ENCODE results near the gene MTG2. TPM values are rescaled to one million over a fixed set of nuclear protein-coding genes. Genes with fewer than 3 reads are reported as not detected.

The MTG2 gene
- total and polyA plus RNA-seq, 2 of the 13 experiments (the other 11 are each of a cell fraction or from before 2014, with no cell fraction given) = 20.4 to 37.8 TPM

DNA sequence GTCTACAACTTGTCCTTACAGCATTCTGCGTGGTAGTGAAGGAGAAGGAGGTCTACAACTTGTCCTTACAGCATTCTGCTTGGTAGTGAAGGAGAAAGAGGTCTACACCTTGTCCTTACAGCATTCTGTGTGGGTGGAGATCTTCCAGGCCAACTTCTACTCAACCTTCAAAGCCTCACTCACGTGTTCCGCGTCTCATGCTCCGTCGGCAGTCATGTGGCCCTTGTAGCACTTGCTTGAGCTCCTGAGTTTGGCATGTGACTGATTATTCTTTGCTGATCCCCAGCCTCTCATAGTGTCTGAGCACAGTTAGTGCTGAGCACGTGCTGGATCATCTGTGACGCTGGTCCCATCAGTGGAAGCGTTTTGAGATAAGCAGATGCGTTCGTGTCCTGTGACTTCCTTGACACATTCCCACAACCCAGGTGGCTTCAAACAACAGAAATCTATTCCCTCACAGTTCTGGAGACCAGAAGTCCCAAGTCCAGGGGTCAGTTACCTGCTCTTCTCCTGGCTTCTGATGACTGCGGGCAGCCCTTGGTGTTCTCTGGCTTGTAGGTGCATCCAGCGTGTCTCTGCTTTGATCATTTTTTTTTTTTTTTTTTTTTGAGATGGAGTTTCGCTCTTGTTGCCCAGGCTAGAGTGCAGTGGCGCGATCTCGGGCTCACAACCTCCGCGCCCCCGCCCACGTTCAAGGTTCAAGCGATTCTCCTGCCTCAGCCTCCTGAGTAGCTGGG lies 36.6 kb upstream of the MTG2 start (continued):
- TF ChIP-seq ZNF839 (CRISPR knock-in tag; IDR thresholded peaks at IDR 0.05; ENCODE audit: borderline replicate concordance) (no peak), ZEB1 (IDR thresholded peaks at IDR 0.05; ENCODE audit: insufficient replicate concordance, low read depth) (peak; percentile 97), MYPOP (CRISPR knock-in tag; IDR thresholded peaks at IDR 0.05) (no peak), ZNF382 (CRISPR knock-in tag; IDR thresholded peaks at IDR 0.05; ENCODE audit: borderline replicate concordance) (no peak), ISL2 (CRISPR knock-in tag; IDR thresholded peaks at IDR 0.05) (no peak), ATF3 (CRISPR knock-in tag; IDR thresholded peaks at IDR 0.05) (no peak), JUN (CRISPR knock-in tag; IDR thresholded peaks at IDR 0.05) (0 out of 2 replicates have a peak, but pooled peaks have one; percentile 34), HOXA7 (CRISPR knock-in tag; IDR thresholded peaks at IDR 0.05) (no peak), ZNF24 (IDR thresholded peaks at IDR 0.05) (no peak), USF2 (IDR thresholded peaks at IDR 0.05; ENCODE audit: low read depth, low read length) (peak; percentile 89), USF2 (CRISPR knock-in tag; IDR thresholded peaks at IDR 0.05; ENCODE audit: borderline replicate concordance) (peak; percentile 74; the same call in 1 of the 2 replicates), FOXO4 (CRISPR knock-in tag; conservative IDR thresholded peaks at IDR 0.05) (no peak), ADNP (CRISPR knock-in tag; IDR thresholded peaks at IDR 0.05) (no peak)
- TF ChIP-seq, protein P1, sequence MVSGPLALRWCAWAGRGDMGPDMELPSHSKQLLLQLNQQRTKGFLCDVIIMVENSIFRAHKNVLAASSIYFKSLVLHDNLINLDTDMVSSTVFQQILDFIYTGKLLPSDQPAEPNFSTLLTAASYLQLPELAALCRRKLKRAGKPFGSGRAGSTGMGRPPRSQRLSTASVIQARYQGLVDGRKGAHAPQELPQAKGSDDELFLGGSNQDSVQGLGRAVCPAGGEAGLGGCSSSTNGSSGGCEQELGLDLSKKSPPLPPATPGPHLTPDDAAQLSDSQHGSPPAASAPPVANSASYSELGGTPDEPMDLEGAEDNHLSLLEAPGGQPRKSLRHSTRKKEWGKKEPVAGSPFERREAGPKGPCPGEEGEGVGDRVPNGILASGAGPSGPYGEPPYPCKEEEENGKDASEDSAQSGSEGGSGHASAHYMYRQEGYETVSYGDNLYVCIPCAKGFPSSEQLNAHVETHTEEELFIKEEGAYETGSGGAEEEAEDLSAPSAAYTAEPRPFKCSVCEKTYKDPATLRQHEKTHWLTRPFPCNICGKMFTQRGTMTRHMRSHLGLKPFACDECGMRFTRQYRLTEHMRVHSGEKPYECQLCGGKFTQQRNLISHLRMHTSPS (CRISPR knock-in tag; IDR thresholded peaks at IDR 0.05; ENCODE audit: low read depth) = 0 out of 2 replicates have a peak, but pooled peaks have one; percentile 51
- TF ChIP-seq, protein P2, sequence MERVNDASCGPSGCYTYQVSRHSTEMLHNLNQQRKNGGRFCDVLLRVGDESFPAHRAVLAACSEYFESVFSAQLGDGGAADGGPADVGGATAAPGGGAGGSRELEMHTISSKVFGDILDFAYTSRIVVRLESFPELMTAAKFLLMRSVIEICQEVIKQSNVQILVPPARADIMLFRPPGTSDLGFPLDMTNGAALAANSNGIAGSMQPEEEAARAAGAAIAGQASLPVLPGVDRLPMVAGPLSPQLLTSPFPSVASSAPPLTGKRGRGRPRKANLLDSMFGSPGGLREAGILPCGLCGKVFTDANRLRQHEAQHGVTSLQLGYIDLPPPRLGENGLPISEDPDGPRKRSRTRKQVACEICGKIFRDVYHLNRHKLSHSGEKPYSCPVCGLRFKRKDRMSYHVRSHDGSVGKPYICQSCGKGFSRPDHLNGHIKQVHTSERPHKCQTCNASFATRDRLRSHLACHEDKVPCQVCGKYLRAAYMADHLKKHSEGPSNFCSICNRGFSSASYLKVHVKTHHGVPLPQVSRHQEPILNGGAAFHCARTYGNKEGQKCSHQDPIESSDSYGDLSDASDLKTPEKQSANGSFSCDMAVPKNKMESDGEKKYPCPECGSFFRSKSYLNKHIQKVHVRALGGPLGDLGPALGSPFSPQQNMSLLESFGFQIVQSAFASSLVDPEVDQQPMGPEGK (CRISPR knock-in tag; IDR thresholded peaks at IDR 0.05) = peak; percentile 60
- TF ChIP-seq, protein P3, sequence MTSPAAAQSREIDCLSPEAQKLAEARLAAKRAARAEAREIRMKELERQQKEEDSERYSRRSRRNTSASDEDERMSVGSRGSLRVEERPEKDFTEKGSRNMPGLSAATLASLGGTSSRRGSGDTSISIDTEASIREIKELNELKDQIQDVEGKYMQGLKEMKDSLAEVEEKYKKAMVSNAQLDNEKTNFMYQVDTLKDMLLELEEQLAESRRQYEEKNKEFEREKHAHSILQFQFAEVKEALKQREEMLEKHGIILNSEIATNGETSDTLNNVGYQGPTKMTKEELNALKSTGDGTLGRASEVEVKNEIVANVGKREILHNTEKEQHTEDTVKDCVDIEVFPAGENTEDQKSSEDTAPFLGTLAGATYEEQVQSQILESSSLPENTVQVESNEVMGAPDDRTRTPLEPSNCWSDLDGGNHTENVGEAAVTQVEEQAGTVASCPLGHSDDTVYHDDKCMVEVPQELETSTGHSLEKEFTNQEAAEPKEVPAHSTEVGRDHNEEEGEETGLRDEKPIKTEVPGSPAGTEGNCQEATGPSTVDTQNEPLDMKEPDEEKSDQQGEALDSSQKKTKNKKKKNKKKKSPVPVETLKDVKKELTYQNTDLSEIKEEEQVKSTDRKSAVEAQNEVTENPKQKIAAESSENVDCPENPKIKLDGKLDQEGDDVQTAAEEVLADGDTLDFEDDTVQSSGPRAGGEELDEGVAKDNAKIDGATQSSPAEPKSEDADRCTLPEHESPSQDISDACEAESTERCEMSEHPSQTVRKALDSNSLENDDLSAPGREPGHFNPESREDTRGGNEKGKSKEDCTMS (CRISPR knock-in tag; conservative IDR thresholded peaks at IDR 0.05) = no peak; the same call in 1 of the 2 replicates

All from HepG2 (cell line).